Measurements from ENCODE around the gene OCLN.
"Not testable (repeated sequence)": the region's sequence is repeated elsewhere in the genome, so short reads cannot be mapped to it uniquely, and the experiment has no call there.

Gene OCLN

DNA sequence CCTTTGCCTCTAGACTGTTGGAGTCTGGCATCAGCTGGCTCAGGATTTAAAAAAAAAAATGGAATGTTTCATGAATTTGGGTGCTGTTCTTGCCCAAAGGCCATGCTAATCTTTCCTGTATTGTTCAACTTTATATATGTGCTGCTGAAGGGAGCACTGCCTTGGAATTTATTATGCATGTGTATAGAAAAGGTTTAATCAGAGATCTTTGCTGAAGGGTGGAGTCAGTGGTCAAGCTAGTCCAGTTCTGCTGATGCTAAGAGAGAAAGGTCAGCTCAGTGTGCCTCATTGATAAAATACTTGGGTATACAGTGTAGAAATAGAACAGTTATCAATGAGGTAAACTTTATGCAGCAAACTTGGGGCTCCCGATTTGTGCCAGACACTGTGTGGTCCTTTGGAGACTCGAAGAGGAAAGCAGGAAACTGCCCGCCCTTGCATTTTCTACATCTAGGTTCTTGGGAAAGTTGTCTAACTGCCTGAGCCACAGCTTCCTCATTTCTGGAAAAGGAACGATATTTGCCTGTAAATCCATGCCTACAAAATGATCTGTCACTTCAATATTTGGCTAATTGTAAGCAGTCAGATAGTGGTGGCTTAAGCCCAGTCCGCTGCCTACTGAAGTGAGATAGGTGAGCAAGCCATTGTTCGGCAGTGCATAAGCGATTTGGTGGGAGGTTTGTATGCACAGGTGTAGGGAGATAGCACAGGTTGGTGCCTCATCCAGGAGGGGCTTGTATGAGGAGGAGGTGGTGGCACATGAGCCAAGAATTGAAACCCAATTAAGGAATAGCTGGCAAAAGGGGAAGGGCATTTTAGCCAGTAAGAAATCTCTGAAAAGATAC, 38.2 kb downstream of the OCLN start:
- no peak for DNase-seq

DNA sequence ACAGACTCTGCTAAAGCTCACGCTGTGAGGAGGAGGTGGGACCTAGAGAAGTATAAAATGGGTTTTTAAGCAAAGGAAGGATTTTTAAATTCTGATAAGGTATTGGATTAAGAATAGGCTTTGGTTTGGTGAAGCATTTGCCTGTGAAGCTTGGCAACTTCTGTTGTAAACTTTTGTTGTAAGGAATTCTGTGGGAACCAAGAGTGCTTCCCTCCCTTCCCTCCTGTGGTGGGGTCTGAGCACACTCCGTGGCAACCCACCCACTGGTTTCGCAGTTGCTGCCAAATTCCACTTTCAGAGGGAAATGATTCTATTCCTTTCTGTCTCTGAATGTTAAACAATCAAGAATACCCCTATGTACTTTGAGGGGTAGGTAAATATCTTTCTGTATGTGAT, 38.8 kb downstream of the OCLN start:
- DNase-seq = no peak

DNA sequence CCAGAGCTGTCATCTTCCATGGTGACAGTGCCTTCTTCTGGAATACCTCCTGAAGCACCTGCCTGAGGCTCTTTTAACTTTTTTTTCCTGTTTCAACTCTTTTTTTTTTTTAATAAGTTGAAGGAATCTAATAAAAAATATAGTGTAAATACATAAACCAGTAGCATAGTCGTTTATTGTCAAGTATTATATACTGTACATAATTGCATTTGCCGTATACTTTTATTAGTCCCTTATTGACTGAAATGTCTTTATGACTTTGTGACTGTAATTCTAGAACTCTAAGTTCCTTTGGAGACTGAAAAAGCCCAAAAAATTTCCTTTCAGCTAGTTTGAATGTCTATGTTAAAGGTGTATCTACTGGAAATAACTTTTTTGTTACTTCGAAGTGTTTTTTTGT, 45.3 kb downstream of the OCLN start:
- not testable (repeated sequence) for DNase-seq

DNA sequence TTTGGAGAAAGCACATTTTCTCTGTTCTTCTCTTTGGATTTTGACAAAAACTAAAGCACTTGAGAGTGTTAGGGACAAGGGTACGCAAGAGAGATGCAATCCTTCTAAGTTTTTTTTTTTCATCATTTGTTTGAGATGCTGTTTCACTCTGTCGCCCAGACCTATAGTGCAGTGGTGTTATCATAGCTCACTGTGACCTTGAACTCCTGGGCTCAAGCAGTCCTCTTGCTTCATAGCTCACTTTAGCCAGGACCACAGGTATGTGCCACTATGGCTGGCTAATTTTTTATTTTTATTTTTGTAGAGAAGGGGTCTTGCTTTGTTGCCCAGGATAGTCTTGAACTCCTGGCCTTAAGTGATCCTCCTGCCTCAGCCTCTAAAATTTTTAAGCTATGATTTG, 46.1 kb downstream of the OCLN start:
- not testable (repeated sequence) for DNase-seq

DNA sequence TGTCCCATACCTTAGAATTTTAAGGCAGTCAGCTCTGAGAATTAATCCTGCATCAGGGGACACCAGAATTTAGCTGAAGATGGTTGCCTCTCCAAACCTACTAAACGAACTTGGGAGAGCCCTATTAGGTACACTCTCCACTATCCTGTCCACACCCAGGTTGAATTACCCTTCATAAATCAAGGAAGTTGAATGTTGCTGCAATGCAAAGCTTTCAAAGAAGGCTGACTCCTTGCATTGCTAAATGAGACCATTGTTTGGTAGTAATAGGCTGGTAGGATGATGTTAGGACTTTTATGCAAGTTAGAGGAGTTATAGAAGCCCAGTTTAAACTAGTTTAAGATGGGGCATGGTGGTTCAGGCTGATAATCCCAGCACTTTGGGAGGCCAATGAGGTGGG, 48.8 kb downstream of the OCLN start:
- not testable (repeated sequence) for DNase-seq

DNA sequence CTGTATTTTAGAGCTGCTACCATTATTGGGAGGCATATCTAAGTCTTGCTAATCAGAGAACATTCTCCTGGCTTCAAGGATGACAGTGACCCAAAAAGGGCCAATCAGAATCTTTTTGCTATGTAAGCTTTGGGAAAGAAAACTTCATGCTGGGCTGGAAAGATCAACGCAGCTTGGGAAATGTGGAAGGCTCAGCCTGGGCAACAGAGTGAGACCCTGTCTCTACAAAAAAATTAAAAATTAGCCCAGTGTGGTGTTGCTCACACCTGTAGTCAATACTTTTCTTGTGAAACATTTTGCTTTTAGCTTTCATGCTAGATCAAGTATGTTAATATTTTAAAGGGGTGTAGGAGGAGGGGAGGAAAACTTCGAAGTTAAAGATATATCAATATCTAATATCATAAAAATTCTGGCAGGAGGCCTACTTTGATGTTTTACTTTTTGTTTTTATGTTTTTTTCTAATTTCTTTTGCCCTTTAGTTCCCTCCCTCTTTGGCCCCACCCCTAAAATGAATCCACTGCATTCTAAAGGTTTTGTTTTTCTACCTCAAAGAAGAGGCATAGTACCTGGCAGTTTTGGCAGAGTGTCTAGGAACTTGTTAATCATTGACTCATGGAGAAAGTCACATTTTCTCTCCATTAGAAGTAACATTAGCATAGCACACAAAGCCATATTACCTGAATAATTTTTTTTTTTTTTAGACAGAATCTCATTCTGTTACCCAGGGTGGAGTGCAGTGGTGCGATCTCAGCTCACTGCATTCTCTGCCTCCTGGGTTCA, 50.4 kb downstream of the OCLN start:
- not testable (repeated sequence) for DNase-seq

DNA sequence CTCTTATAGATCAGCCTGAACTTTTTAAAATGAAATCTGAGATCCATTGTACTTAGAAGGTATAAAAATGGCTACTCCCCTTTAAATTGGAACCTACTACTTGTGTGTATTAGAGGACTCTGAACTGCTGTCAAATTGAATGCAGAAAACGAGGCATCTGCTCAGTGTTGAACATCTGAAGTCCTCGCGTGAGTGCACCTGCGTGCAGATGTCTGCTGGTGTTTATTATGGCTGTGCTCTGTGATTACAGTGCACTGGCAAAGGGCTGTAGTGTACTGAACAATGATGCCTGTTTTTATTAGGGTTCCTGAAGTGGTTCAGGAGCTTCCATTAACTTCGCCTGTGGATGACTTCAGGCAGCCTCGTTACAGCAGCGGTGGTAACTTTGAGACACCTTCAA, 52.0 kb downstream of the OCLN start:
- not testable (repeated sequence) for DNase-seq

DNA sequence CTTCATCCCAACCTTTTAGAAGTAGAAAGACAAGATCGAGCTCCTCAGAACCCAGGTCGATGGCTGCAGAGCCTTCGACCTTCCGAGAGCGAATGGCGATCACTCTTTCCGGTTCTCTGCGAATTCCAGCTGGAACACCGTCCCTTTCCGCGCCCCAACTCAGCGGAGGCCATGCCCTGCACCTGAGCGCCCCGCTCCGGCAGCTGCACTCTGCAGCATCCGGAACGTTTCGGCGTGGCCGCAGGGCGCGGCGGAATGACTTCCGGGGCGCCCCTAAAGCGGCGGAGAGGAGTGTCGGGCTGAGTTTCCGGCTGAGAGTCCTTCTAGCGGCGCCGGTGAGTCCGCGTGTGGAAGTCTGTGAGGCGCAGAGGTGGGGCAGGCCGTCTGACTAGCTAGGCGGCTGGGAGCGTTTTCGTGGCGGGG, 67.3 kb downstream of the OCLN start, which contains the start of gene GTF2H2C:
GTF2H2C (plus strand) TSS at position 284 of the 423 bp plus-strand sequence. CDS start 4,942 bp downstream, outside the sequence.
- peak; percentile 74 for DNase-seq

DNA sequence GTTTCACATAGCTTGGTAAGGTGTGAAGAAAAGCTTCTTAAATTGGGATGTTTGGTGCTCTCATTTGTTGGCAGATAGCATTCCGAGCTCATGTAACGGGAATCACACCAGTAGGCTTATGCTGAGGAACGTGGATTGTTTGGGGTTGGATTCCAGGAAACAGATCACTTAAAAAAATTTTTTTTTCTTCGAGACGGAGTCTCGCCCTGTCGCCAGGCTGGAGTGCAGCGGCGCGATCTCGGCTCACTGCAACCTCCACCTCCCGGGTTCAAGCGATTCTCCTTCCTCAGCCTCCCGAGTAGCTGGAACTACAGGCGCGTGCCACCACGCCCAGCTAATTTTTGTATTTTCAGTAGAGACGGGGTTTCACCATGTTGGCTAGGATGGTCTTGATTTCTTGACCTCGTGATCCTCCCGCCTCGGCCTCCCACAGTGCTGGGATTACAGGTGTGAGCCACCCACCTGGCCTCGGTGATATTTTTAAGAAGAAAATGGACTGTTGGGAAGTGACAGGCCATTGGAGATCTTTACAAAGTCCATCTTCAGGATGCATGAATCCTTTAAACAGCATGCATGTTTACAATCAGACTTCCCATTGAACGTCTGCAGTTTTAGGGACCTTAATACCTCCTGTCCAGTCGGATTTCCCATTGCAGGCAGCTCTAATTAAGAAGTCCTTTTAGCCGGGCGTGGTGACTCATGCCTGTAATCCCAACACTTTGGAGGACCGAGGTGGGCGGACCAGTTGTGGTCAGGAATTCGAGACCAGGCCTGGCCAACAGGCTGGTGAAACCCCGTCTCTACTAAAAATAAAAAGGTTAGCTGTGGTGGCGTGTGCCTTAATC, 68.2 kb downstream of the OCLN start:
- DNase-seq = peak; percentile 4

DNA sequence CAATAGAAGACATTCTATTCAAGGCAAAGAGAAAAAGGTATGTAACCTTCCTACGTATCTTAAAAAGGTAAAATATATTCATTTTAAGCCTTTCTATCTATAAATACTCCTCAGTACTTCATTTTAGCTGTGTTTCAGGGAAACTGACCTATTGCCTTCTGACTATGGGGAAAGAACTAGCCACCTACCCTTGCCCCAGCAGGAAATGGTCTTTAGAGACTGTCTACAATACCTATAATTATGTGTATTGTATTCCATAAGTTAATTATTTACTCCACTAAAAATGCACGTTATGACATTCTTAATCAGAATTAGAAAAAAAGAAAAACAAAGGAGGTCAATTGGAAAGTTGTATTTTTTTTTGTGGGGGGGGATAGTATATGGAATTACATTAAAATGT, 73.6 kb downstream of the OCLN start:
- not testable (repeated sequence) for DNase-seq

DNA sequence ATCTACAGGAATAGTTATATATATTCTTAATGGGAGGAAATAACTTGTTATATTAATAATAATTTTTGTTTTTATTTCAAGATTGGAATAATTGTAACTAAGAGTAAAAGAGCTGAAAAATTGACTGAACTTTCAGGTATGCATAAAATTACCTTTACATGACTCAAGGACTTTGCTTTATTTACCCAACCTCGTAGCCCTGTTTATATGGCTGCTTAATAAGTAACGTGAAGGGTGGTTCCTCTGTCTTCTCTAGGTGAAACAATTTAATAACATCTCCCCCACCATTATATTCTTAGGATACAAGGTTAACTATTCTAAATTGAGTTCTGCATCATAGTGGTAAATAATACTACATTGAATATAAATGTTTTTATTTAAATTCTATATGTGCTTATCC, 75.5 kb downstream of the OCLN start:
- DNase-seq = not testable (repeated sequence)

DNA sequence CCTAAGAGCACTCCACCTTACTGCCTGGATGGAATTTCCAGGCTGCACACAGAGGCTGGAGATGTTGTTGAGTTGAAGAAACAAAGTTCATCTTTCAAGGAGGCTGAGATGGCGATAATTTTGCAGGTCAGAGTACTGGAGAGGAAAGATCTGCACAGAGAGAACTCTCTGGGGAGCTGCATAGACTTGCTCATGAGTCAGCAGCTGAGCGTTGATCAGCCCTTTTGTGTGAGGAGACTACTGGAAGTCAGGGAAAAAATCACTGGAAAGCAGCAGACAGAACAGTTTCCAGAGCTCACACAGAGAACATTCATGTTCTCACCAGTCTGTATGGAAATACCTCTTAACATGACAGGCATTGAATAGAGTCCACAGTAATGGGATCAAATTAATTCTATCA, 90.8 kb downstream of the OCLN start:
- DNase-seq = not testable (repeated sequence)

DNA sequence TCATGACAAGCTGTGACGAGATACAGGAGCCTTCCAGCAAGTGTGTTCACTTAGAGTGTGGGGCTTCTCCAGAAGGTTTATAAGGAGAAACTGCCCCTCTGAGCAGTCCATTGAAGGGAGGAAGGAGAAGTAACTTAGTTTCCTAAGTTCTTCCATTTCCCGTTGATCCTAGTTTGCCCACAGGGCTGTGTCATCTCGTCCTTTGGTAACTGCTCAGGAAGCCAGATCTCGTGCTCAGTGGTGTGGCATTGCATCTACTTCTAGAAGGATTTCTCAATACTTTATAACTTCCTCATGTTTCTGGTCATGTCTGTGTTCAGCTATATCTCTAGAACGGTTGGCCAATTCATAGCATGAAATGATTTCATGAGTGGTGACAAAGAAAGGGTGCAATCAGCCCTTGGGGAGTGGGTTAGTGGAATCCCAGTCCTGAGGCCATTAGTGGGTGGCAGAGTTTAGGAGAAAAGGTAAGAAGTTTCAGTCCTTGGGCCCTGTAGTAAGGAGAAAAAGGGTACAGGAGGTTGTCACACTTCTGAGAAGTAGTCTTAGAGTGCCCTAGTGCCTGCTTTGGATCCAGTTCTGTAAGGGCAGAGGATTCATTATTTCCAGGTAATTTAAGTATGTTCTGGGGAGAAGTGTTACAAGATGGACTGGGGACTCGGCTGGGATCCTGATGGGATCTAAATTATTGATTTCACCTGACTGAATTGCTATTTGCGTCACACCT, 103.7 kb downstream of the OCLN start:
- DNase-seq = not testable (repeated sequence)

DNA sequence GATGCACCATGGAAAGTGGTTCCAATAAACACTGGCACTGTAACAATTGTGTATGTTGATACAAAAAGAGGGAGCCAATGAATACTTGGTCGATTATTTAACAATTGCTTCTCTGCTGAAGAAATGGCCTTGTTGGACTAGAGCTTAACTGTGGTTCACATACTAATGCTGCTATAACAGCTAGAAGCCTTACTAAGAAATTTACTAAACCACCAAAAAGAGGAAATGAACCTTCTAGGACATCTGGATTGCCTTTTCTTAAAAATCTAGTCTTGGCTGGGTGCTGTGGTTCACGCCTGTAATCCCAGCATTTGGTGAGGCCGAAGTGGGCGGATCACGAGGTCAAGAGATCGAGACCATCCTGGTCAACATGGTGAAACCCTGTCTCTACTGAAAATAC, 109.4 kb downstream of the OCLN start:
- not testable (repeated sequence) for DNase-seq

DNA sequence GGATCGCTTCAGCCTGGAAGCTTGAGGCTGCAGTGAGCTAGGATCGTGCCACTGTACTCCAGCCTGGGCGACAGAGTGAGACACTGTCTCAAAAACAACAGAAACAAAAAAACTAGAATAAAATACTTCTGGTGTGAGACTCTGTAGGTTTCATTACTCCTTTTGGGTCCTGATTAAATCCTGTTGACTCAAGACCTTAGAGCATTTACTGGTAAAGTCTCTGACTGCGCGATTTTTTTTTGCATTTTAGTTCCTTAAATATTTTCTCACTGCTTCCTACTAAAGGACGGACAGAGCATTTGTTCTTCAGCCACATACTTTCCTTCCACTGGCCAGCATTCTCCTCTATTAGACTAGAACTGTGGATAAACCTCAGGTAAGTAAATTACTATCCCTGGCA, 114.2 kb downstream of the OCLN start:
- DNase-seq = not testable (repeated sequence)

Measured in EL (cell line).